Left lung (tissue), 10 donors: ENCODE data around the gene KAZALD1. TPM values are rescaled to one million over a fixed set of nuclear protein-coding genes. Genes with fewer than 3 reads are reported as not detected.

Source experiments
- ATAC-seq: fragments of 200-7000 bp; cut with Tn5 transposase; one replicate; pipeline ENCODE4 v1.9.1; 2020; ENCODE audit warnings: moderate library complexity
- DNase-seq, 4 donors: peaks; one replicate each; pipeline ENCODE4 v3.0.0-alpha.2; 2013 to 2020
- H3K27ac ChIP-seq, 2 donors: fragments of 200-600 bp; sonication (generic) in 1 of 2; one replicate each; pipeline versions ENCODE4 v1.5.0 to v1.8.0; 2020 to 2021
- H3K27me3 ChIP-seq, 2 donors: fragments of 200-600 bp; sonication (generic) in 1 of 2; one replicate each; pipeline versions ENCODE4 v1.5.0 to v1.8.0; 2020 to 2021
- H3K36me3 ChIP-seq, 2 donors: fragments of 200-600 bp; sonication (generic) in 1 of 2; one replicate each; pipeline versions ENCODE4 v1.5.0 to v1.8.0; 2020 to 2021
- H3K4me1 ChIP-seq, 2 donors: fragments of 200-600 bp; one replicate each; pipeline ENCODE4 v1.8.0; 2021
- H3K4me3 ChIP-seq, 2 donors: fragments of 200-600 bp; sonication (generic) in 1 of 2; one replicate each; pipeline versions ENCODE4 v1.5.0 to v1.8.0; 2020 to 2021; ENCODE audit warnings: mild to moderate bottlenecking in 1 of 2
- H3K9me3 ChIP-seq, 2 donors: fragments of 200-600 bp; sonication (generic) in 1 of 2; one replicate each; pipeline versions ENCODE4 v1.5.0 to v1.8.0; 2020 to 2021
- CTCF ChIP-seq, 2 donors: fragments of 200-600 bp; sonication (generic) in 1 of 2; IDR thresholded peaks; one replicate each; pipeline versions ENCODE4 v1.5.0 to v1.8.0; 2021; ENCODE audit warnings: antibody characterized with exemption in 2 of 2
- intact Hi-C, 2 donors: fragments of 100-400 bp; cut with DNase I; formaldehyde crosslinking; loops; one replicate each; pipeline versions ENCODE4 v1.11.2 to v1.14.2; 2022
- polyA plus RNA-seq, 6 donors: library from polyadenylated mRNA; unstranded; fragments of 120-200 nt; gene quantifications; one replicate each; pipeline ENCODE4 v1.2.1, GENCODE V29; 2013; ENCODE audit not compliant: insufficient read length in 6 of 6
- total RNA-seq, 2 donors: library from RNA; stranded (reverse); fragmentation: NEBNext Ultra II Directional; extraction: Animal tissue kit (Norgen Biotek cat#: 25700); gene quantifications; one replicate each; pipeline ENCODE4 v1.2.1, GENCODE V29; 2021
- donor health status: DM: no; HTN: yes; CAD: no.
- donor health status: DM: no; HTN: no; CAD: no.

Gene KAZALD1
- total and polyA plus RNA-seq, 8 donors = 7.1 to 17.0 (median 12.0) TPM

GRCh38 chr10:101067356-101068083, 5.7 kb downstream of the KAZALD1 start:
- Histone ChIP-seq H3K9me3 (no peaks in the 10 kb centered on the region), H3K36me3 (no peaks in the 10 kb centered on the region), H3K27me3 (peaks cover 0 to 64% of the 10 kb centered on the region in 2 donors), H3K4me1 (peaks cover 19 to 61% of the 10 kb centered on the region in 2 donors), H3K4me3 (peak overlapping the region; percentile 38 to 46), H3K27ac (peak overlapping the region; percentile 26 to 75)
- peak; percentile 73 to 86 (median 82) for DNase-seq
- TF ChIP-seq CTCF (IDR thresholded peaks at IDR 0.05) = peak; percentile 78 to 93
- intact Hi-C loops = no loop called here
- ATAC-seq = peak; percentile 75

- intact Hi-C loops = no loop called here
- H3K36me3 ChIP-seq = no peaks in the 10 kb centered on the region
- H3K27ac ChIP-seq = no peak overlapping the region
- no peak overlapping the region for H3K4me3 ChIP-seq
- DNase-seq (no peak), ATAC-seq (no peak)
- no peak for TF ChIP-seq CTCF (IDR thresholded peaks at IDR 0.05)
- H3K4me1 ChIP-seq = peaks cover 9 to 42% of the 10 kb centered on the region in 2 donors
- H3K9me3 ChIP-seq = no peaks in the 10 kb centered on the region
- H3K27me3 ChIP-seq = peaks cover under 1 to 64% of the 10 kb centered on the region in 2 donors
Observed at GRCh38 chr10:101069441-101069840, 7.7 kb downstream of the KAZALD1 start.

- Histone ChIP-seq H3K27me3 (peaks cover 7 to 64% of the 10 kb centered on the region in 2 donors), H3K4me1 (peaks cover 8 to 41% of the 10 kb centered on the region in 2 donors), H3K9me3 (no peaks in the 10 kb centered on the region), H3K27ac (no peak overlapping the region), H3K4me3 (no peak overlapping the region), H3K36me3 (no peaks in the 10 kb centered on the region)
- no peak for ATAC-seq
- TF ChIP-seq CTCF (IDR thresholded peaks at IDR 0.05) = no peak
- intact Hi-C loops = no loop called here
- no peak for DNase-seq
Observed at GRCh38 chr10:101070098-101070497, 8.3 kb downstream of the KAZALD1 start.

GRCh38 chr10:101071267-101071884, 9.6 kb downstream of the KAZALD1 start:
- peaks cover 13 to 64% of the 10 kb centered on the region in 2 donors for H3K27me3 ChIP-seq
- TF ChIP-seq CTCF (IDR thresholded peaks at IDR 0.05) = no peak
- peaks cover 0 to 28% of the 10 kb centered on the region in 2 donors for H3K4me1 ChIP-seq
- intact Hi-C loops = no loop called here
- DNase-seq (peak in 1 of 4 donors; percentile 87), ATAC-seq (peak; percentile 31)
- peak overlapping the region in 1 of 2 donors; percentile 60 for H3K27ac ChIP-seq
- H3K9me3 ChIP-seq = no peaks in the 10 kb centered on the region
- H3K36me3 ChIP-seq = no peaks in the 10 kb centered on the region
- no peak overlapping the region for H3K4me3 ChIP-seq

GRCh38 chr10:101071885-101072433, 10.2 kb downstream of the KAZALD1 start:
- H3K27me3 ChIP-seq = peaks cover 13 to 64% of the 10 kb centered on the region in 2 donors
- ATAC-seq (no peak), DNase-seq (no peak)
- no peak for TF ChIP-seq CTCF (IDR thresholded peaks at IDR 0.05)
- no peaks in the 10 kb centered on the region for H3K9me3 ChIP-seq
- H3K4me3 ChIP-seq = no peak overlapping the region
- intact Hi-C loops = no loop called here
- peaks cover 0 to 22% of the 10 kb centered on the region in 2 donors for H3K4me1 ChIP-seq
- peak overlapping the region in 1 of 2 donors; percentile 60 for H3K27ac ChIP-seq
- H3K36me3 ChIP-seq = no peaks in the 10 kb centered on the region
